HEK293 (cell line): Measurements from ENCODE around the gene PIGR.

Experiments used
- CTCF ChIA-PET: fragments of 350-600 bp; formaldehyde crosslinking; extraction: SDS; loops from one replicate; lab custom pipeline; 2021; ENCODE audit warnings: antibody characterized with exemption; lab: Yijun Ruan, JAX
- POLR2A ChIA-PET: fragments of 300-600 bp; formaldehyde crosslinking; extraction: SDS; loops from one replicate; lab custom pipeline; 2020; ENCODE audit warnings: antibody characterized with exemption, inconsistent platforms; lab: Yijun Ruan, JAX
- H3K27ac ChIP-seq: fragments of 200-500 bp; sonication (Bioruptor generic); 2 replicates; pipeline ENCODE4 v1.5.1; 2014; ENCODE audit warnings: low read depth, low read length, control low read depth, inconsistent platforms; ENCODE audit errors: extremely low read depth
- H3K36me3 ChIP-seq, 2 experiments: fragments of 200-500 bp in 1 of 2; sonication (Bioruptor generic) in 1 of 2; 1 replicate in 1 of 2; 2 replicates in 1 of 2; pipeline ENCODE4 v1.5.1; 2014 to 2017; ENCODE audit warnings: inconsistent platforms in 2 of 2, low read length in 2 of 2; ENCODE audit not compliant: control insufficient read depth in 2 of 2, insufficient read depth in 1 of 2
- H3K4me1 ChIP-seq: fragments of 200-500 bp; sonication (Bioruptor generic); 2 replicates; pipeline ENCODE4 v1.5.1; 2014; ENCODE audit warnings: mild to moderate bottlenecking, low read length, inconsistent platforms; ENCODE audit not compliant: control insufficient read depth, insufficient read depth
- H3K4me3 ChIP-seq: 2 replicates; pipeline ENCODE4 v1.5.1; 2011; ENCODE audit warnings: low read depth, mild to moderate bottlenecking, control low read depth, low read length, moderate library complexity
- H3K9me3 ChIP-seq: fragments of 200-500 bp; sonication (Bioruptor generic); 2 replicates; pipeline ENCODE4 v1.5.1; 2014; ENCODE audit warnings: low read depth, low read length, inconsistent platforms; ENCODE audit not compliant: control insufficient read depth, insufficient read depth
- BCL11A ChIP-seq: fragments of 450-650 bp; formaldehyde crosslinking; IDR thresholded peaks from 2 replicates; pipeline ENCODE4 v1.5.1; 2016; ENCODE audit warnings: low read depth, missing biosample characterization, missing genetic modification characterization
- BCL6B ChIP-seq: fragments of 450-650 bp; formaldehyde crosslinking; IDR thresholded peaks from 2 replicates; pipeline ENCODE4 v1.5.1; 2017; ENCODE audit warnings: missing biosample characterization, missing genetic modification characterization
- KLF10 ChIP-seq: fragments of 450-650 bp; IDR thresholded peaks from 2 replicates; pipeline ENCODE4 v1.5.1; 2018; ENCODE audit warnings: missing biosample characterization, mild to moderate bottlenecking, missing genetic modification characterization
- KLF16 ChIP-seq: fragments of 450-650 bp; formaldehyde crosslinking; IDR thresholded peaks from 2 replicates; pipeline ENCODE4 v1.5.1; 2017; ENCODE audit warnings: missing biosample characterization, missing genetic modification characterization
- RBAK ChIP-seq: fragments of 450-650 bp; formaldehyde crosslinking; IDR thresholded peaks from 2 replicates; pipeline ENCODE4 v1.5.1; 2016; ENCODE audit warnings: missing biosample characterization, missing genetic modification characterization
- SCRT1 ChIP-seq: fragments of 450-650 bp; formaldehyde crosslinking; IDR thresholded peaks from 2 replicates; pipeline ENCODE4 v1.5.1; 2016; ENCODE audit warnings: missing biosample characterization, missing genetic modification characterization, borderline replicate concordance
- ZBTB1 ChIP-seq: fragments of 450-650 bp; formaldehyde crosslinking; IDR thresholded peaks from 2 replicates; pipeline ENCODE4 v1.5.1; 2016; ENCODE audit warnings: missing biosample characterization, missing genetic modification characterization
- ZBTB20 ChIP-seq: fragments of 450-650 bp; formaldehyde crosslinking; IDR thresholded peaks from 2 replicates; pipeline ENCODE4 v1.5.1; 2016; ENCODE audit warnings: missing biosample characterization, missing genetic modification characterization
- ZNF138 ChIP-seq: fragments of 450-650 bp; formaldehyde crosslinking; IDR thresholded peaks from 2 replicates; pipeline ENCODE4 v1.5.1; 2016; ENCODE audit warnings: missing biosample characterization, missing genetic modification characterization, borderline replicate concordance
- ZNF16 ChIP-seq: fragments of 450-650 bp; formaldehyde crosslinking; IDR thresholded peaks from 2 replicates; pipeline ENCODE4 v1.5.1; 2016; ENCODE audit warnings: low read depth, missing biosample characterization, missing genetic modification characterization
- ZNF18 ChIP-seq: fragments of 450-650 bp; formaldehyde crosslinking; IDR thresholded peaks from 2 replicates; pipeline ENCODE4 v1.5.1; 2016; ENCODE audit warnings: missing biosample characterization, missing genetic modification characterization
- ZNF239 ChIP-seq: fragments of 450-650 bp; formaldehyde crosslinking; IDR thresholded peaks from 2 replicates; pipeline ENCODE4 v1.5.1; 2016; ENCODE audit warnings: missing biosample characterization, missing genetic modification characterization
- ZNF37A ChIP-seq: fragments of 450-650 bp; IDR thresholded peaks from 2 replicates; pipeline ENCODE4 v1.5.1; 2018; ENCODE audit warnings: missing biosample characterization, missing genetic modification characterization
- ZNF416 ChIP-seq: fragments of 450-650 bp; formaldehyde crosslinking; IDR thresholded peaks from 2 replicates; pipeline ENCODE4 v1.5.1; 2016; ENCODE audit warnings: missing biosample characterization, missing genetic modification characterization
- ZNF549 ChIP-seq: fragments of 450-650 bp; IDR thresholded peaks from 2 replicates; pipeline ENCODE4 v1.5.1; 2018; ENCODE audit warnings: missing biosample characterization, missing genetic modification characterization, mild to moderate bottlenecking, inconsistent platforms, moderate library complexity
- ZNF558 ChIP-seq: fragments of 450-650 bp; formaldehyde crosslinking; IDR thresholded peaks from 2 replicates; pipeline ENCODE4 v1.5.1; 2016; ENCODE audit warnings: missing biosample characterization, missing genetic modification characterization
- ZNF571 ChIP-seq: fragments of 450-650 bp; formaldehyde crosslinking; IDR thresholded peaks from 2 replicates; pipeline ENCODE4 v1.5.0; 2017; ENCODE audit warnings: missing biosample characterization, missing genetic modification characterization
- ZNF629 ChIP-seq: fragments of 450-650 bp; formaldehyde crosslinking; IDR thresholded peaks from 2 replicates; pipeline ENCODE4 v1.5.1; 2017; ENCODE audit warnings: missing biosample characterization, missing genetic modification characterization
- ZNF76 ChIP-seq: fragments of 450-650 bp; formaldehyde crosslinking; IDR thresholded peaks from 2 replicates; pipeline ENCODE4; 2016; ENCODE audit warnings: low read depth, missing biosample characterization, missing genetic modification characterization, borderline replicate concordance
- ZNF776 ChIP-seq: fragments of 450-650 bp; formaldehyde crosslinking; IDR thresholded peaks from 2 replicates; pipeline ENCODE4 v1.5.0; 2017; ENCODE audit warnings: missing biosample characterization, missing genetic modification characterization, borderline replicate concordance
- TF ChIP-seq, protein P1 (sequence below): fragments of 450-650 bp; formaldehyde crosslinking; IDR thresholded peaks from 2 replicates; pipeline ENCODE4 v1.5.1; 2016; ENCODE audit warnings: missing biosample characterization, missing genetic modification characterization, borderline replicate concordance
- TF ChIP-seq, protein P2 (sequence below): fragments of 450-650 bp; formaldehyde crosslinking; IDR thresholded peaks from 2 replicates; pipeline ENCODE4 v1.5.1; 2016; ENCODE audit warnings: missing biosample characterization, missing genetic modification characterization
- TF ChIP-seq, protein P3 (sequence below): fragments of 450-650 bp; formaldehyde crosslinking; IDR thresholded peaks from 2 replicates; pipeline ENCODE4 v1.5.1; 2016; ENCODE audit warnings: missing biosample characterization, missing genetic modification characterization
- TF ChIP-seq, protein P4 (sequence below): fragments of 450-650 bp; formaldehyde crosslinking; IDR thresholded peaks from 2 replicates; pipeline ENCODE4 v1.5.1; 2016; ENCODE audit warnings: missing biosample characterization, missing genetic modification characterization

The PIGR gene

GRCh38 chr1:206886831-206887230, 59.4 kb downstream of the PIGR start (continued):
- TF ChIP-seq, protein P1, sequence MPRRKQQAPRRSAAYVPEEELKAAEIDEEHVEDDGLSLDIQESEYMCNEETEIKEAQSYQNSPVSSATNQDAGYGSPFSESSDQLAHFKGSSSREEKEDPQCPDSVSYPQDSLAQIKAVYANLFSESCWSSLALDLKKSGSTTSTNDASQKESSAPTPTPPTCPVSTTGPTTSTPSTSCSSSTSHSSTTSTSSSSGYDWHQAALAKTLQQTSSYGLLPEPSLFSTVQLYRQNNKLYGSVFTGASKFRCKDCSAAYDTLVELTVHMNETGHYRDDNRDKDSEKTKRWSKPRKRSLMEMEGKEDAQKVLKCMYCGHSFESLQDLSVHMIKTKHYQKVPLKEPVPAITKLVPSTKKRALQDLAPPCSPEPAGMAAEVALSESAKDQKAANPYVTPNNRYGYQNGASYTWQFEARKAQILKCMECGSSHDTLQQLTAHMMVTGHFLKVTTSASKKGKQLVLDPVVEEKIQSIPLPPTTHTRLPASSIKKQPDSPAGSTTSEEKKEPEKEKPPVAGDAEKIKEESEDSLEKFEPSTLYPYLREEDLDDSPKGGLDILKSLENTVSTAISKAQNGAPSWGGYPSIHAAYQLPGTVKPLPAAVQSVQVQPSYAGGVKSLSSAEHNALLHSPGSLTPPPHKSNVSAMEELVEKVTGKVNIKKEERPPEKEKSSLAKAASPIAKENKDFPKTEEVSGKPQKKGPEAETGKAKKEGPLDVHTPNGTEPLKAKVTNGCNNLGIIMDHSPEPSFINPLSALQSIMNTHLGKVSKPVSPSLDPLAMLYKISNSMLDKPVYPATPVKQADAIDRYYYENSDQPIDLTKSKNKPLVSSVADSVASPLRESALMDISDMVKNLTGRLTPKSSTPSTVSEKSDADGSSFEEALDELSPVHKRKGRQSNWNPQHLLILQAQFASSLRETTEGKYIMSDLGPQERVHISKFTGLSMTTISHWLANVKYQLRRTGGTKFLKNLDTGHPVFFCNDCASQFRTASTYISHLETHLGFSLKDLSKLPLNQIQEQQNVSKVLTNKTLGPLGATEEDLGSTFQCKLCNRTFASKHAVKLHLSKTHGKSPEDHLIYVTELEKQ (tag by site-specific recombination), result no peak
- TF ChIP-seq ZNF239 (tag by site-specific recombination), result no peak
- TF ChIP-seq KLF10 (tag by site-specific recombination), result no peak

GRCh38 chr1:206885341-206886060, 60.8 kb downstream of the PIGR start:
- CTCF ChIA-PET, result interaction anchor here (0.6 kb wide), 1 partner anchor 48 kb away, joined by 3 read pairs; no protein-coding TSS in a partner anchor
- Histone ChIP-seq H3K27ac (no peak overlapping the region), H3K4me1 (no peaks in the 10 kb centered on the region), H3K4me3 (no peak overlapping the region), H3K36me3 (no peaks in the 10 kb centered on the region), H3K9me3 (no peaks in the 10 kb centered on the region)
- POLR2A ChIA-PET, result interaction anchor here (0.6 to 1.1 kb wide), 2 partner anchors 28 to 67 kb away, joined by 3 to 6 read pairs; no protein-coding TSS in a partner anchor
- no peak for TF ChIP-seq KLF16 (tag by site-specific recombination)
- TF ChIP-seq BCL11A (tag by site-specific recombination), result no peak
- TF ChIP-seq ZBTB1 (tag by site-specific recombination), result no peak
- TF ChIP-seq RBAK, result no peak
- TF ChIP-seq, protein P2, sequence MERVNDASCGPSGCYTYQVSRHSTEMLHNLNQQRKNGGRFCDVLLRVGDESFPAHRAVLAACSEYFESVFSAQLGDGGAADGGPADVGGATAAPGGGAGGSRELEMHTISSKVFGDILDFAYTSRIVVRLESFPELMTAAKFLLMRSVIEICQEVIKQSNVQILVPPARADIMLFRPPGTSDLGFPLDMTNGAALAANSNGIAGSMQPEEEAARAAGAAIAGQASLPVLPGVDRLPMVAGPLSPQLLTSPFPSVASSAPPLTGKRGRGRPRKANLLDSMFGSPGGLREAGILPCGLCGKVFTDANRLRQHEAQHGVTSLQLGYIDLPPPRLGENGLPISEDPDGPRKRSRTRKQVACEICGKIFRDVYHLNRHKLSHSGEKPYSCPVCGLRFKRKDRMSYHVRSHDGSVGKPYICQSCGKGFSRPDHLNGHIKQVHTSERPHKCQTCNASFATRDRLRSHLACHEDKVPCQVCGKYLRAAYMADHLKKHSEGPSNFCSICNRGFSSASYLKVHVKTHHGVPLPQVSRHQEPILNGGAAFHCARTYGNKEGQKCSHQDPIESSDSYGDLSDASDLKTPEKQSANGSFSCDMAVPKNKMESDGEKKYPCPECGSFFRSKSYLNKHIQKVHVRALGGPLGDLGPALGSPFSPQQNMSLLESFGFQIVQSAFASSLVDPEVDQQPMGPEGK (tag by site-specific recombination), result no peak
- no peak for TF ChIP-seq ZBTB20
- no peak for TF ChIP-seq ZNF571 (tag by site-specific recombination)
- no peak for TF ChIP-seq ZNF138
- TF ChIP-seq, protein P3, sequence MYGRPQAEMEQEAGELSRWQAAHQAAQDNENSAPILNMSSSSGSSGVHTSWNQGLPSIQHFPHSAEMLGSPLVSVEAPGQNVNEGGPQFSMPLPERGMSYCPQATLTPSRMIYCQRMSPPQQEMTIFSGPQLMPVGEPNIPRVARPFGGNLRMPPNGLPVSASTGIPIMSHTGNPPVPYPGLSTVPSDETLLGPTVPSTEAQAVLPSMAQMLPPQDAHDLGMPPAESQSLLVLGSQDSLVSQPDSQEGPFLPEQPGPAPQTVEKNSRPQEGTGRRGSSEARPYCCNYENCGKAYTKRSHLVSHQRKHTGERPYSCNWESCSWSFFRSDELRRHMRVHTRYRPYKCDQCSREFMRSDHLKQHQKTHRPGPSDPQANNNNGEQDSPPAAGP (tag by site-specific recombination), result no peak
- no peak for TF ChIP-seq ZNF76
- TF ChIP-seq ZNF549 (tag by site-specific recombination), result no peak
- no peak for TF ChIP-seq ZNF416 (tag by site-specific recombination)
- TF ChIP-seq, protein P4, sequence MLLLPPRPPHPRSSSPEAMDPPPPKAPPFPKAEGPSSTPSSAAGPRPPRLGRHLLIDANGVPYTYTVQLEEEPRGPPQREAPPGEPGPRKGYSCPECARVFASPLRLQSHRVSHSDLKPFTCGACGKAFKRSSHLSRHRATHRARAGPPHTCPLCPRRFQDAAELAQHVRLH (tag by site-specific recombination), result no peak

DNA sequence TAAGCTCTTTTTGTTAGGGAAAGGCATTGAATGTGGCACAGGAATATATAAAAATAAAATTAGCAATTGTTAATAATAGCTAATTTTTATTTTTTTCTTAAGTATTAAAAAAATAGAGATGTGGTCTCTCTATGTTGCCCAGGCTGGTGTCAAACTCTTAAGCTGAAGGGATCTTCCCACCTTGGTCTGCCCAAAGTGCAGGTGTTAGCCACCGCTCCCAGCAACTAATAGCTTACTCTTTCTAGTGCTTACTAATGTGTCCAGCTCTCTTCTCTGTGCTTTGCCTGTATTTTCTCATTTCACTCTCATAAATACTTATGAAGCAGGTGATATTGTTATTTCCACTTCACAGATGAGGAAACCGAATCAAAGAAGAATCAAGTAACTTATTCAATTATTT, 62.4 kb downstream of the PIGR start:
- Histone ChIP-seq H3K4me1 (no peaks in the 10 kb centered on the region), H3K27ac (no peak overlapping the region), H3K4me3 (no peak overlapping the region), H3K9me3 (no peaks in the 10 kb centered on the region), H3K36me3 (no peaks in the 10 kb centered on the region)
- ChIA-PET CTCF (interaction anchor here (0.6 to 3.1 kb wide), 6 partner anchors 11 to 194 kb away, joined by 3 to 10 read pairs (median 4); partner anchors contain the start of gene IL20), POLR2A (no interaction called here)
- no peak for TF ChIP-seq ZNF629 (tag by site-specific recombination)
- TF ChIP-seq ZNF16 (tag by site-specific recombination), result no peak
- TF ChIP-seq BCL6B (tag by site-specific recombination), result no peak
- no peak for TF ChIP-seq ZNF558 (tag by site-specific recombination)
- no peak for TF ChIP-seq SCRT1 (tag by site-specific recombination)
- TF ChIP-seq ZNF776 (tag by site-specific recombination), result no peak
- TF ChIP-seq ZNF37A (tag by site-specific recombination), result no peak
- TF ChIP-seq ZNF18 (tag by site-specific recombination), result no peak
